Pancreas (tissue), 10 donors: Measurements from ENCODE around the gene STPG4. TPM values are rescaled to one million over a fixed set of nuclear protein-coding genes. Genes with fewer than 3 reads are reported as not detected.
A peak's percentile ranks its signal among the peaks of the same experiment; 100 is the strongest.
"Not testable (repeated sequence)": the region's sequence is repeated elsewhere in the genome, so short reads cannot be mapped to it uniquely, and the experiment has no call there.

ENCODE experiments used
- ATAC-seq, 4 donors: fragments of 200-7000 bp; cut with Tn5 transposase; one replicate each; pipeline versions ENCODE4 v1.8.0 to v1.9.1; 2020; ENCODE audit warnings: mild to moderate bottlenecking in 4 of 4, moderate library complexity in 4 of 4
- DNase-seq, 6 donors: peaks; one replicate each; pipeline ENCODE4 v3.0.0-alpha.2; 2020
- FAIRE-seq: peaks from 2 replicates; lab custom pipeline; 2012; peaks lifted over from hg19 to GRCh38; lab: Jason Lieb, UNC
- H3K27ac ChIP-seq, 4 donors: fragments of 200-600 bp; sonication (generic); 1 replicate in 3 of 4; 2 replicates in 1 of 4; pipeline versions ENCODE4 v1.5.0 to v1.8.0; 2020
- H3K27me3 ChIP-seq, 4 donors: fragments of 200-600 bp; one replicate each; pipeline ENCODE4 v1.8.0; 2021
- H3K36me3 ChIP-seq, 3 donors: fragments of 200-600 bp; sonication (generic) in 1 of 3; one replicate each; pipeline versions ENCODE4 v1.5.0 to v1.8.0; 2020 to 2021
- H3K4me1 ChIP-seq, 3 donors: fragments of 200-600 bp; one replicate each; pipeline ENCODE4 v1.8.0; 2021
- H3K4me3 ChIP-seq, 4 donors: fragments of 200-600 bp; sonication (generic) in 2 of 4; one replicate each; pipeline versions ENCODE4 v1.5.0 to v1.8.0; 2020 to 2021
- H3K9me3 ChIP-seq, 4 donors: fragments of 200-600 bp; one replicate each; pipeline ENCODE4 v1.8.0; 2021
- WGBS, 2 donors: extraction: QIAGEN DNeasy Blood & Tissue Kit; methylation state at CpG; one replicate each; pipeline ENCODE4 v1.1.7; 2013; 5-methylcytosine and 5-hydroxymethylcytosine counted together
- intact Hi-C, 3 donors: fragments of 100-400 bp; cut with DNase I; formaldehyde crosslinking; loops; one replicate each; pipeline versions ENCODE4 v1.11.1 to v1.14.2; 2022
- polyA plus RNA-seq, 2 donors: library from polyadenylated mRNA; stranded (reverse); fragments of 200-250 nt; gene quantifications; one replicate each; pipeline ENCODE4 v1.2.3, GENCODE V29; 2013
- total RNA-seq, 6 donors: library from RNA; stranded (reverse); fragmentation: NEBNext Ultra II Directional in 4 of 6; extraction: Animal tissue kit (Norgen Biotek cat#: 25700) in 4 of 6; gene quantifications; one replicate each; pipeline versions ENCODE4 v1.2.1 to v1.2.4, GENCODE V29; 2021 to 2023
- TF ChIP-seq, protein P1 (sequence below), 4 donors: fragments of 200-600 bp; sonication (generic) in 3 of 4; IDR thresholded peaks; one replicate each; pipeline versions ENCODE4 v1.5.0 to v1.8.0; 2021; ENCODE audit warnings: antibody characterized with exemption in 4 of 4
- donor health status: healthy with polysubstance abuse.
- donor health status: DM: no; HTN: no; CAD: no; lungs with moderate emphysema.
- donor health status: DM: no; HTN: no; CAD: no.
- donor health status: control.
- donor health status: control.
- donor health status: Bipolar disorder and iron deficiency.
- donor health status: DM: yes; HTN: yes; CAD: no.
- donor health status: DM: no; HTN: no; CAD: no.
- donor health status: DM: no; HTN: no; CAD: no.
- donor health status: DM: yes; HTN: yes; CAD: no.

STPG4 gene
- total and polyA plus RNA-seq, 8 donors = not detected

GRCh38 chr2:47193607-47194006 is 38.5 kb upstream of the STPG4 start:
- no peak overlapping the region for H3K4me3 ChIP-seq
- H3K27me3 ChIP-seq = no peaks in the 10 kb centered on the region
- no peaks in the 10 kb centered on the region for H3K4me1 ChIP-seq
- TF ChIP-seq, protein P1, sequence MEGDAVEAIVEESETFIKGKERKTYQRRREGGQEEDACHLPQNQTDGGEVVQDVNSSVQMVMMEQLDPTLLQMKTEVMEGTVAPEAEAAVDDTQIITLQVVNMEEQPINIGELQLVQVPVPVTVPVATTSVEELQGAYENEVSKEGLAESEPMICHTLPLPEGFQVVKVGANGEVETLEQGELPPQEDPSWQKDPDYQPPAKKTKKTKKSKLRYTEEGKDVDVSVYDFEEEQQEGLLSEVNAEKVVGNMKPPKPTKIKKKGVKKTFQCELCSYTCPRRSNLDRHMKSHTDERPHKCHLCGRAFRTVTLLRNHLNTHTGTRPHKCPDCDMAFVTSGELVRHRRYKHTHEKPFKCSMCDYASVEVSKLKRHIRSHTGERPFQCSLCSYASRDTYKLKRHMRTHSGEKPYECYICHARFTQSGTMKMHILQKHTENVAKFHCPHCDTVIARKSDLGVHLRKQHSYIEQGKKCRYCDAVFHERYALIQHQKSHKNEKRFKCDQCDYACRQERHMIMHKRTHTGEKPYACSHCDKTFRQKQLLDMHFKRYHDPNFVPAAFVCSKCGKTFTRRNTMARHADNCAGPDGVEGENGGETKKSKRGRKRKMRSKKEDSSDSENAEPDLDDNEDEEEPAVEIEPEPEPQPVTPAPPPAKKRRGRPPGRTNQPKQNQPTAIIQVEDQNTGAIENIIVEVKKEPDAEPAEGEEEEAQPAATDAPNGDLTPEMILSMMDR (IDR thresholded peaks at IDR 0.05) = no peak
- 71 to 79% methylated on average over 6 of the region's 6 CpGs for WGBS, 2 donors
- DNase-seq (no peak), FAIRE-seq (no peak), ATAC-seq (no peak)
- no peaks in the 10 kb centered on the region for H3K9me3 ChIP-seq
- H3K27ac ChIP-seq = no peak overlapping the region
- H3K36me3 ChIP-seq = no peaks in the 10 kb centered on the region
- intact Hi-C loops = no loop called here

DNA sequence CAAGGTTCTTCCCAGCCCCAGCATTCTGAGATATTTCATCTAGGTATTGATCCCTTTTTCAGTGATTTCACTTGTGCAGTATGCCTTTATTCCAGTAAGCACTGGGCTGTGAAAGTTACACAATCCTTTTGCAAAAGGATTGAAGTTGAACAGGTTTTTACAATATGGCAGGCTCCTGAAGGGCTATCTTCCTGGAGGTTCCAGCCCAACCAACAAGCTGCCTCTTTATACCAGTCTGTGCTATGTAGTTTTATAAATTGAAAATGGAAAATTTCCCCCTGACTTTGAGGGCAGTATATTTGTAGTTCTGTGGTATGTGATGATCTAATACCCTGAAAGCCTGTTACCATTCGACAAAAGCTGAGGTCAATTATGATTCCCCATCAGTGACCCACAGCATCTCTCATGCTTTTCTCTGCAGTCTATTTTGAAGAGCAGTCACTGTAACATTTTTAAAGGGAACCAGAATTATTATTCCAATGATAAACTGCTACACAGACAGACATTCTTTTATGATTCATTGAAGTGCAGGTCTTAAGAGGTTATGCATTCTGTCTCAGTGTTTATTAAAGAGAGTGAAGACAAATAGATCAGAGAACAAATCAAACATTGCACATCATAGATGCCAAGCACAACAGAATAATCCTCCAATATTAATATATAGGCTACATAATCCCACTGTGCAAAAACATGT is 35.2 kb upstream of the STPG4 start:
- no peak overlapping the region for H3K4me3 ChIP-seq
- TF ChIP-seq, protein P1 (IDR thresholded peaks at IDR 0.05) = no peak
- no peaks in the 10 kb centered on the region for H3K4me1 ChIP-seq
- ATAC-seq (peak in 2 of 4 donors; percentile 11 to 56), FAIRE-seq (no peak), DNase-seq (no peak)
- H3K27me3 ChIP-seq = no peaks in the 10 kb centered on the region
- WGBS, 2 donors = 56 to 82% methylated on average over 1 of the region's 1 CpG
- no peaks in the 10 kb centered on the region for H3K36me3 ChIP-seq
- no peaks in the 10 kb centered on the region for H3K9me3 ChIP-seq
- intact Hi-C loops = no loop called here
- peak overlapping the region in 1 of 4 donors; percentile 21 for H3K27ac ChIP-seq

GRCh38 chr2:47189635-47190034 is 34.5 kb upstream of the STPG4 start:
- no peak for ATAC-seq
- no peak for DNase-seq
- intact Hi-C loops = no loop called here
- Histone ChIP-seq H3K36me3 (no peaks in the 10 kb centered on the region), H3K9me3 (no peaks in the 10 kb centered on the region), H3K27ac (peak overlapping the region in 1 of 4 donors; percentile 21), H3K4me3 (no peak overlapping the region), H3K27me3 (no peaks in the 10 kb centered on the region), H3K4me1 (no peaks in the 10 kb centered on the region)
- FAIRE-seq = no peak
- TF ChIP-seq, protein P1 (IDR thresholded peaks at IDR 0.05) = no peak
- WGBS, 2 donors = 92 to 93% methylated on average over 1 of the region's 1 CpG

DNA sequence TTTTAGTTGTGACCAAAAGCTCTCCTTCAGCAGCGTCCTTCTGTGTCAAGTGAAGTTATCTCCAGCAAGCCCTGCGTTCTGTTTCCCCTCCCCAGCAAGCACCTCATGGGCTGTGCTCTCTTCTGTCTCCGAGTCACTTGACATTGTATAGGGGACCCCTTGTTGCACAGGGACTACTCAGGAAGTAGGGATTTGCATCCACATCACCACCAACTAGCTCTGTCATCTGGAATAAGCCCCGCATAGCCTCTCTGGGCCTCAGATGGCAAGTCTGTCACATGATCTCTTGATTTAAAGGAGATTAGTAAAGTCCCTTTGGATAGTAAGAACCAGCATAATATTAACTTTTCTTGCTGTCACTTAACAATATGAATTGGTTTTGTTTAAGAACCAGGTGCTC is 32.0 kb upstream of the STPG4 start:
- Histone ChIP-seq H3K4me1 (no peaks in the 10 kb centered on the region), H3K9me3 (no peaks in the 10 kb centered on the region), H3K27me3 (no peaks in the 10 kb centered on the region), H3K36me3 (no peaks in the 10 kb centered on the region), H3K27ac (no peak overlapping the region), H3K4me3 (no peak overlapping the region)
- no peak for DNase-seq
- no peak for FAIRE-seq
- TF ChIP-seq, protein P1 (IDR thresholded peaks at IDR 0.05) = no peak
- WGBS, 2 donors = 86% methylated on average over 4 of the region's 4 CpGs
- intact Hi-C loops = no loop called here
- ATAC-seq = no peak

DNA sequence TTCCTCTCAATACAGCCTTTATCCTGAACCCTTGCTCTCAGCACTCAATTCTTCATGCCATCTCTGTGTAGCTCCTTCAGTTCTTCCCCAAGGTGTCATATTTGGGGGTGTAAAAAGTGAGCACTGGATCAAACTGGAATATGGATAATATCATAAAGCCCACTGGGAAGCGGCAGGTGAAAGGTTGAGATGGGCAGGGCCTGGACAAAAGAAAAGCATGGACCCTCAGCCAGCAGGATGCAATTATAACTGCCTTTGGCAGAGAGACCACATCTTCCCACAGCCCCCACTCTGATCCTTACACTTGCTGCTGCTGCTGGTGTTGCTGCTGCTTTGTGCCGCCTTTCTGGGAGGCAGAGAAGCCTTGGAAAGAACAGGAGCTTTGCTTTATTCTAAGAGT is 31.2 kb upstream of the STPG4 start:
- H3K27ac ChIP-seq = no peak overlapping the region
- TF ChIP-seq, protein P1 (IDR thresholded peaks at IDR 0.05) = no peak
- no peak overlapping the region for H3K4me3 ChIP-seq
- ATAC-seq (no peak), DNase-seq (no peak), FAIRE-seq (no peak)
- no peaks in the 10 kb centered on the region for H3K4me1 ChIP-seq
- H3K9me3 ChIP-seq = no peaks in the 10 kb centered on the region
- intact Hi-C loops = no loop called here
- 91 to 95% methylated on average over 2 of the region's 2 CpGs for WGBS, 2 donors
- H3K27me3 ChIP-seq = no peaks in the 10 kb centered on the region
- no peaks in the 10 kb centered on the region for H3K36me3 ChIP-seq

DNA sequence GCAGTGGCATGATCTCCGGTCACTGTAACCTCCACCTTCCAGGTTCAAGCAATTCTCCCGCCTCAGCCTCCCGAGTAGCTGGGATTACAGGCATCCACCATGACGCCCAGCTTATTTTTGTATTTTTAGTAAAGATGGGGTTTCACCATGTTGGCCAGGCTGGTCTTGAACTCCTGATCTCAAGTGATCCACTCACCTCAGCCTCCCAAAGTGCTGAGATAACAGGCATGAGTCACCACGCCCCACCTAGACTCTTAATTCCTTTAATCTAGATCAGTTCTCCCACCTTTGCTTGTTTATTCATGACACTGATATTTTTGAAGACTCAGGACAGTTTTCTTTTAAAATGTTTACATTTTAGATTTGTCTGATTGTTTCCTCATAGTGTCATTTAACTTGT is 30.0 kb upstream of the STPG4 start:
- H3K27me3 ChIP-seq, H3K9me3 ChIP-seq, H3K36me3 ChIP-seq, H3K4me1 ChIP-seq, DNase-seq, ATAC-seq, FAIRE-seq, H3K27ac ChIP-seq, intact Hi-C loops, H3K4me3 ChIP-seq: not testable (repeated sequence)
- whole genome bisulfite sequencing, 2 donors = 70 to 76% methylated on average over 5 of the region's 5 CpGs
